ENCODE measurements around the gene SART1.

Gene SART1

DNA sequence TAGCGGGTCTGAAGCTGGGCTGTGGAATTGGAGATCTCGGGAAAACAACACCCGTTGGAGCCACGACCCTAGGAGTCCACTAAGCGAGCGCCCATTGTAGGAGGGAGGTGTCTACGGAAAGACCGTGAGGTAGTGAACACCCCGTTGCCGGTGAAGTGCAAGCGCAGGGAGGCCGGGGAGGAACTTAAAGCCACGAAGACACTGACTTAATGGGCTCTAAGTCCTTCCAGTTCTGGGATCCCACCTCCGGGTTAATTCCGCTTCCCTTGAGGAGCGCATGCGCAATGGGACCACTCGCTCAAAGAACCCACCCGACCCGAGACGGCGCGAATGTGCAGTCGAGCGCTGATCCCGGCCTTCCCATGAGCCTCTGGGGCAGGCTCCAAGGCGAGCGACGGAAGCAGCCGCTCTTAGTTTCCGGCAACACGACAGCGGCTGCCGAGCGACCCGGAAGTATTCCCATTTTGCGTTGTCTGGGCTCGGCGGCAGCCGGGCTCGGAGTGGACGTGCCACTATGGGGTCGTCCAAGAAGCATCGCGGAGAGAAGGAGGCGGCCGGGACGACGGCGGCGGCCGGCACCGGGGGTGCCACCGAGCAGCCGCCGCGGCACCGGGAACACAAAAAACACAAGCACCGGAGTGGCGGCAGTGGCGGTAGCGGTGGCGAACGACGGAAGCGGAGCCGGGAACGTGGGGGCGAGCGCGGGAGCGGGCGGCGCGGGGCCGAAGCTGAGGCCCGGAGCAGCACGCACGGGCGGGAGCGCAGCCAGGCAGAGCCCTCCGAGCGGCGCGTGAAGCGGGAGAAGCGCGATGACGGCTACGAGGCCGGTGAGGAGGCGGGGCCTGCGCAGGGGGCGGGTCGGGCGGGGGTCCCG lies at the start of gene SART1:
Gene SART1 (plus strand): TSS at position 468 of the 874 bp plus-strand sequence. CDS start 47 bp downstream, at position 515.
- DNase-seq: peak; percentile 97

DNA sequence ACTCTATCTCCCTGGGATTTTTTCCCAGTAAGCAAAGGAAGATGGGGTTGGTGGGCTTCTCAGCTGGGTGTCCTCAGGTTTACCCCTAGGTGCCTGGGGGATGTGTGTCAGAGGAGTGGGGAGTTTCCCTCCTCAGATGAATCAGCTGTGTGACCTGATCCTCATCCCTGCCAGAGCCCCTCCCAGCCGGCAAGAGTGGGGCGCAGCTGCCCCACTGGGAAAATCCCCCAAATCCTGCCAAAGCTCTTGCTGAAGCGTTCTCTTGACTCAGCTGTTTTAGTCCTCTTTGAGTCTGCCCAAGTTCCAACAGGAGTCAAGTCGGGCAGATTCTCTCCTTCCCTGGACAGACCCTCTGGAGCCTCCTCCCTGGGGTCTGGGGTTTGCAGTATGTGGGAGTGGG lies 48.7 kb upstream of the SART1 start:
- no peak for DNase-seq

- no peak for DNase-seq
Observed at GRCh38 chr11:65915101-65915820, 46.3 kb upstream of the SART1 start.

- no peak for DNase-seq
Observed at GRCh38 chr11:65915821-65916251, 45.7 kb upstream of the SART1 start.

DNA sequence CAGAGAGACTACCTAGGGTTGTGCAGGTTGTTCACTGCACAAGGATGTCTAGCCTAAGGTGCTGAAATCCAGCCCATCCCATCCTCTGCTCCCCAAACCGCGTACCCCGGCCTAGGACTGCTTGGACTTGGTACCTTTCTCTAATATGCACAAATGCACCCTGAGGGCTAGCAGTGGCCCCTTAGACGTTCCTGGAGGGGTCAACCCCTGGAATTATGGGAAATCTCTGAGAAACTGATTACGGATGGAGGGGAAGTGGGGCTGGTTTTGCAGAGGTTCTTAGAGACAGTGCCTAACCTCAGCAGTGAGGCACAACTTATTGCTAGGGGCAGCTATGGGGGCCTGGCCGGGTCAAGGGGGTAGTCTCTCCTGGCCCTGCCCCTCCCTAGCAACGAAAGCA lies 45.1 kb upstream of the SART1 start:
- DNase-seq: no peak

DNA sequence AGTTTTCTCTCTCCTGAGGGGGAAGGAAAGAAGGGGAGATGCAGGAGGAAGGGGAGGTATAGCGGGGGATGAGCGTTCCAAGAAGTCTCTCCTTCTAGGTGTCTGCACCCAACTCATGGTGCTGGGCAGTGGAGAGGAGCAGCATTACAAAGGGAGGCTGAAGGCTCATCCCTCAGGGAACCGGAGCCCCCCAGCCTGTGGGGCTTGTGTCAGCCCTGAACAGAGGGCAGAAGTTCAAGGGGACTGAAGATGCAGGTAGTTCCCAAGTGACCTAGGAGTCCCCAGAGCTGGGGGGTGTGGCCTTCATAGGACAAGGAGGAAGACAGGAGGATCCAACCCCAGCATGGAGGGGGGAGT lies 44.5 kb upstream of the SART1 start:
- no peak for DNase-seq

GRCh38 chr11:65917434-65918210 lies 43.9 kb upstream of the SART1 start:
- DNase-seq: no peak

DNA sequence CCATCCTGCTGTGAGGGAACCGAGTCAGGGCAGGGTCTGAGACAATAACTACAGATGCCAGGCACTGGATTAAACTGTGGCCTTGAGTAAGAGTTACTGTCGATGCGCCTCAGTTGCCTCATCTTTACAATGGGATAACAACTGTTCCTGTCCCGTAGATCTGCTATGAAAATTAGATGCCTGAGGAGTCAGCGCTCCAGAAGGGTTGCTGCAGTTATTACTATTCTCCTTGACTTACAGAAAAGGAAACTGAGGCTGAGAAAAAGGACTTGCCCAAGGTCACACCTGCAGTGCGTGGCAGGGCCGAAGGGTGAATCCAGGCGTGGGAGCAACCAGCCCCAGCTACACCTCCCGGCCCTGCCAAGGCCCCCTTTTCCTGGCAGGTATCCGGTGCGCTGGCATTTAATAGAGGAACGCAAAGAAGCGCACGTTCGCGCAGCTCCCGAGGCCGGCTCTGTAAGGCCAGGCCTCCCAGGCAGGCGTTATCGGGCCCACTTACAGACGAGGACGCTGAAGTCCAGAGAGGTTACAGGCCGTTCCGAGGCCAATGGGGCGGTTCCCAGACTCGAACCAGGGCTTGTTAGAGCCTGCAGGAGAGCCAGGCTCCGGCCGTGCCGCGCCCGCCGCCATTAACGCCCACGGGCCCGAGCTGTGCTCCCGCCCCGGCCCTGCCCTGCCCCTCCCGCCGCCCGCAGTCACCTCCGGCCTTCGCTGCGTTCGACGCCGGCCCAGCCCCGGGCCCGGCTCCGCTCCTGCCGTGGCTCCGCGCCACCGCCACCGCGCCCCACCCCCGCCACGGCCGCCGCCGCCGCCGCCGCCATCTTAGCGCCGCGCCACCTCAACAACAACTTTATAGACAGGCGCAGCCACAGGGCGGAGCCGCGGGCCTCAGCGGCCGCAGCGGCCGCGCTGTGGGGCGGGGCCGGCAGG lies 43.1 kb upstream of the SART1 start, which contains the start of gene C11orf68:
Gene C11orf68 (minus strand): TSS at position 852 of the 930 bp plus-strand sequence. CDS start 31 bp downstream, at position 821.
- DNase-seq: no peak

GRCh38 chr11:65919141-65919572 lies 42.4 kb upstream of the SART1 start, which contains the start of gene DRAP1:
TSS of gene DRAP1 (plus strand) at chr11:65919426. CDS start at chr11:65919502, 76 bp downstream.
- peak; percentile 99 for DNase-seq

DNA sequence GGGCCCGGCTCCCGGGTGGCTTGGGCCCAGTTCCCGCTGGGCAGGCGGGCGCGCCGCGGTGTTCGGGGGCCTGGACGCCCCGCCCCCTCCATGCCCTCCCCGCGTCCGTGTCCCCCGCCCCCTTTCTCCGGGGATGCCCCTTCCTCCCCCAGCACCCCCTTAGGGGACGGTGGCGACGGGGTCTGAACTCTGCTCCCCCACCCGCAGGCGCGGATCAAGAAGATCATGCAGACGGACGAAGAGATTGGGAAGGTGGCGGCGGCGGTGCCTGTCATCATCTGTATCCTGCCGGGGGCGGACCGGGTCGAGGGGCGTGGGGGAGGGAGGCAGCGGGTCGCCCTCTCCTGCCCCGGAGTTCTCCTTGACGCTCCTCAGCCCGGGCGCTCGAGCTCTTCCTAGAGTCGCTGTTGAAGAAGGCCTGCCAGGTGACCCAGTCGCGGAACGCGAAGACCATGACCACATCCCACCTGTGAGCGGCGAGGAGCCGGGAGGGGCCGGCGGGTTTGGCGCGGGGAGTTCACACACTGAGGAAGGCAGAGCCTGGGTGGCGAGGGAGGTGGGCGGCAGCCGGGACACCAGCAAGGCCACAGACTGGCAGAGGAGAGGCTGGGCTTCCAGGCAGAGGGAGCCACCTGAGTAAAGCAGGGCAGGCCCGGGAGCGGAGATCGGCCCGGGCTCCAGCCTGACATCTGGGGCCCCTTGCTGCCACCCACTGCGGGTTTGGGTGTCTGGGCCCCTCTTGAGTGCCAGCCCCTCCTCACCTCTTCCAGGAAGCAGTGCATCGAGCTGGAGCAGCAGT lies 41.8 kb upstream of the SART1 start:
- DNase-seq: peak; percentile 70

DNA sequence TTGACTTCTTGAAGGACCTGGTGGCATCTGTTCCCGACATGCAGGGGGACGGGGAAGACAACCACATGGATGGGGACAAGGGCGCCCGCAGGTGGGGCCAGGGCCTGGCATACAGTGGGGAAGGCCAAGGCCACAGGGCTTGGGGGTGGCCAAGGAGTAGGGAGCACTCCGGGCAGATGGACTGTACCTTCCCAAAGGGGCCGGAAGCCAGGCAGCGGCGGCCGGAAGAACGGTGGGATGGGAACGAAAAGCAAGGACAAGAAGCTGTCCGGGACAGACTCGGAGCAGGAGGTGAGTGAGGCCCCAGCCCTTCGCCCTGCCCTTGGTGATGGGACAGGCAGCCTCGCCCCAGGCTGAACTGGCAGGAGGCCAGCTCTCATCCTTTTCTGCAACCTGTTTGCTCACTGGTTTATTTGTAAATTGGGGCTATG lies 41.1 kb upstream of the SART1 start:
- no peak for DNase-seq

GRCh38 chr11:65921033-65921555 lies 40.4 kb upstream of the SART1 start:
- DNase-seq: no peak

- DNase-seq: no peak
Observed at GRCh38 chr11:65921876-65922275, 39.7 kb upstream of the SART1 start.

DNA sequence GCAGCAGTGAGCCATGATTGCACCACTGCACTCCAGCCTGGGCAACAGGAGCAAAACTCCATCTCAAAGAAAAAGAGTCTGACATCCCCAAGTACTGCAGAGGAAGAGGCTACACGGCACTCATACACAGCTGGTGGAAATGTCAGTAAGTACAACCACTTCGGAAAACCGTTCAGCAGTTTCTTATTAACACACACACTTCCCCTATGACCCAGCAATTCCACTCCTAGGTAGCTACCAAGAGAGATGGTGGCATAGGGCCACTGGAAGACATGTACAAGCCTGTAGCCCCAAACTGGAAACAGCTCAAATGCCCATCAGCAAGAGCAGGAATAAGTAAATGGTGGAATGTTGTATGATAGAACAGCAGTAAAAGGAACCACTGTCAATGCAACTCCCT lies 39.0 kb upstream of the SART1 start:
- DNase-seq: no peak

DNA sequence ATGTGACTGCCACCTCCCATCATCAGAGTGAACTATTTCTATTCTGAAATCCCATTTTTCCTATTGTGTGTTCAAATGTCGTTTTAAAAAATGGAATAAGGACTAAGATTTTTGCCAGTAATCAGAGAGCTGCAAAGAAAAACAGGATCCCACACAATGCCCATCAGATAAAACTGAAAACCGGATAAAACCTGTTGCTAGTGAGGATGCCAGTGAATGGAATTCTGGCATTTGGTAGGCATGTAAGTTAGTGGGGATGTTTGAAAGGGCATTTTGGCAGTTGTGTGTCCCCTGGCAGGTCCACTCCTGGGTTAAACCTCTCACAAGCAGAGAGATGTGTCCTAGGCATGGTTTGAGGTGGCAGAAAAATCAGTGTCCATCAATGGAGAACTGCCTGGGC lies 36.1 kb upstream of the SART1 start:
- DNase-seq: no peak

GRCh38 chr11:65927904-65928397 lies 33.6 kb upstream of the SART1 start:
- DNase-seq: peak; percentile 83

DNA sequence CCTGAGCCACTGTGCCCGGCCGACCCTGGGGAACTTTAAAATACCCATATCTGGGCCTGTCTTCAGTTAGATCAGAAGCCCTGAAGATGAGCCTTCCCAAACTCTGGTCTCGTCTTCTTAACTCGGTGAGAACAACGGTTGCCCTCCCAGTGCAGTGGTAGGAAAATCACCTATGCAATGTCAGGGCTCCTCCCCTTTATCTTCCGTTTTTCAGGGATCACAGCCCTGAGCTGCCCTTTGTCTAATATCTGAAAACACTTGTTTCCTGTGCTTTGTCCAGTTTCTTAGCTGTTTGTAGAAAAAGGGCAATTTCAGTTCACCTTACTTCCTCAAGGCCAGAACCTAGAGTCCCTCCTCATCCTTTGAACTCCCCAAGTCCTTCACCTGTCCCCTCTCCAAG lies 32.9 kb upstream of the SART1 start:
- DNase-seq: no peak

- no peak for DNase-seq
Observed at GRCh38 chr11:65931773-65932557, 29.6 kb upstream of the SART1 start.

DNA sequence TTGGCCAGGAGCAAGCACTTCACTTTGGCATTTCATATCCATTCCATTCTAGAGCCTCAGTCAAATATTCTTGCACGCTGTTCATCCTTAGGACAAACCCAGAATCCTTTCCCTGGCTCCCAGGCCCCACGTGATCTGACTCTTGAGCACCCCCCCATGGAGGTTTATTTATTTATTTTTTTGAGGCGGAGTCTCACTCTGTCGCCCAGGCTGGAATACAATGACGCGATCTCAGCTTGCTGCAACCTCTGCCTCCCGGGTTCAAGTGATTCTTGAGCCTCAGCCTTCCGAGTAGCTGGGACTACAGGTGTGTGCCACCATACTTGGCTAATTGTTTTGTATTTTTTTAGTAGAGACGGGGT lies 29.0 kb upstream of the SART1 start:
- DNase-seq: no peak

GRCh38 chr11:65934014-65934413 lies 27.5 kb upstream of the SART1 start:
- DNase-seq: no peak

Data from activated CD4-positive, alpha-beta T cell treated with anti-CD3 and anti-CD28 coated beads for 48 hours (primary cell).